Keratinocyte (primary cell): ENCODE measurements around the gene ARHGAP15. TPM values are rescaled to one million over a fixed set of nuclear protein-coding genes. Genes with fewer than 3 reads are reported as not detected.

Source experiments
- DNase-seq: peaks from one replicate; pipeline ENCODE4 v3.0.0-alpha.2; 2011; ENCODE audit warnings: low read depth, missing footprints, low spot score
- FAIRE-seq: peaks from 2 replicates; lab custom pipeline; 2011; peaks lifted over from hg19 to GRCh38; lab: Jason Lieb, UNC
- H2AFZ ChIP-seq: 2 replicates; pipeline ENCODE4 v1.6.0; 2012; ENCODE audit warnings: low read length, control low read depth, inconsistent platforms; ENCODE audit not compliant: control insufficient read depth
- H3K27ac ChIP-seq: 2 replicates; pipeline ENCODE4 v1.5.1; 2011; ENCODE audit warnings: low read length; ENCODE audit not compliant: control insufficient read depth, insufficient read depth
- H3K27me3 ChIP-seq: 3 replicates; pipeline ENCODE4 v1.6.0; 2011; ENCODE audit warnings: low read length; ENCODE audit not compliant: control insufficient read depth, insufficient read depth; ENCODE audit errors: extremely low read depth
- H3K36me3 ChIP-seq, 2 experiments: 2 replicates in 1 of 2; 3 replicates in 1 of 2; pipeline ENCODE4 v1.5.1; 2011; ENCODE audit warnings: low read length in 2 of 2, mild to moderate bottlenecking in 1 of 2; ENCODE audit not compliant: control insufficient read depth in 2 of 2, insufficient read depth in 2 of 2; ENCODE audit errors: extremely low read depth in 1 of 2
- H3K4me1 ChIP-seq: 3 replicates; pipeline ENCODE4 v1.5.1; 2011; ENCODE audit warnings: low read length; ENCODE audit not compliant: control insufficient read depth, insufficient read depth; ENCODE audit errors: extremely low read depth
- H3K4me2 ChIP-seq: 3 replicates; pipeline ENCODE4 v1.6.0; 2011; ENCODE audit warnings: low read depth, low read length; ENCODE audit not compliant: control insufficient read depth, insufficient read depth; ENCODE audit errors: extremely low read depth
- H3K4me3 ChIP-seq, 3 experiments: fragments of 200-600 bp in 1 of 3; sonication (generic) in 1 of 3; 2 replicates in 2 of 3; 3 replicates in 1 of 3; pipeline ENCODE4 v1.5.1; 2011 to 2016; ENCODE audit warnings: low read length in 3 of 3, mild to moderate bottlenecking in 3 of 3, control low read depth in 2 of 3, inconsistent platforms in 1 of 3, low read depth in 1 of 3, mixed read lengths in 1 of 3, mixed run types in 1 of 3, moderate library complexity in 1 of 3; ENCODE audit not compliant: control insufficient read depth in 2 of 3, insufficient read depth in 2 of 3; ENCODE audit errors: extremely low read depth in 1 of 3
- H3K79me2 ChIP-seq: 2 replicates; pipeline ENCODE4 v1.6.0; 2012; ENCODE audit warnings: low read length; ENCODE audit not compliant: control insufficient read depth, insufficient read depth
- H3K9ac ChIP-seq: 3 replicates; pipeline ENCODE4 v1.6.0; 2011; ENCODE audit warnings: low read length; ENCODE audit not compliant: control insufficient read depth, insufficient read depth; ENCODE audit errors: extremely low read depth
- H3K9me1 ChIP-seq: 3 replicates; pipeline ENCODE4 v1.6.0; 2011; ENCODE audit warnings: low read length; ENCODE audit not compliant: control insufficient read depth, insufficient read depth; ENCODE audit errors: extremely low read depth
- H3K9me3 ChIP-seq: 2 replicates; pipeline ENCODE4 v1.5.1; 2012; ENCODE audit warnings: low read depth, low read length; ENCODE audit not compliant: control insufficient read depth
- H4K20me1 ChIP-seq: 3 replicates; pipeline ENCODE4 v1.6.0; 2011; ENCODE audit warnings: low read length; ENCODE audit not compliant: control insufficient read depth, insufficient read depth; ENCODE audit errors: extremely low read depth
- EZH2 ChIP-seq: IDR thresholded peaks from one replicate; pipeline ENCODE4 v1.6.1; 2012; ENCODE audit warnings: inconsistent platforms, mild to moderate bottlenecking, low read length, moderate library complexity
- dilution Hi-C: fragments of 300-500 bp; cut with MboI; formaldehyde crosslinking; loops from one replicate; pipeline ENCODE4 v1.7.0; 2020; ENCODE audit warnings: low sequenced_read_pairs; ENCODE audit not compliant: extremely low pct_ligation_motif_present
- polyA plus RNA-seq, 5 experiments: library from polyadenylated mRNA; depleted of rRNA in 3 of 5; stranded (reverse) in 3 of 5; stranded (forward) in 1 of 5; unstranded in 1 of 5; fragments of >200 nt; gene quantifications; 1 replicate in 1 of 5; 2 replicates in 3 of 5; 3 replicates in 1 of 5; pipeline versions ENCODE4 v1.2.1 to v1.2.3, GENCODE V29; 2011 to 2012; ENCODE audit warnings: missing spikeins in 2 of 5, low read depth in 1 of 5, low replicate concordance in 1 of 5
- TF ChIP-seq, protein P1 (sequence below), 3 experiments: IDR thresholded peaks in 1 of 3; conservative IDR thresholded peaks in 1 of 3; optimal IDR thresholded peaks in 1 of 3; 2 replicates in 2 of 3; 3 replicates in 1 of 3; pipeline versions ENCODE3 to v1.5.1; 2011; ENCODE audit warnings: low read length in 3 of 3, mild to moderate bottlenecking in 3 of 3, moderate library complexity in 2 of 3, control low read depth in 1 of 3, inconsistent platforms in 1 of 3; ENCODE audit not compliant: insufficient read depth in 2 of 3; ENCODE audit errors: extremely low read depth in 1 of 3

ARHGAP15 gene
- polyA plus RNA-seq, 1 donor (not counting 4 experiments of a cell fraction or from before 2014, with no cell fraction given): not detected

DNA sequence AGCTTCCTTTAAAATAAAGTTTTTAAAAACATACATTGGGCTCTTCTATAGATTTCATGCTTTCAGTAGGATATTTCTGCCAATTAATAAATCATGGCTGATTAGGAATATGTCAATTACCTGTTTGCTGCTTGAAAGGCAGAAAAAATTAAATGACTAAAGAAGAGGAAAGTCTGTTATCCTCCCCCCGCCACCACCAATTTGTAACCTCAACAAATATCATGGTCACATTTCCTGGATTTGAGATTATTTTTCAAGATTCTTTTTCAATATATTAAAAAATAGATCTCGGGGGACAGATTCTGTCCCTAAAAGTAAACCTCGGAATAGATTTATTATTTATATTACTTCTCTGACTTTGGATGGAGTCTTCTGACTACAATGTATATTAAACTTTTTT lies 125.9 kb downstream of the ARHGAP15 start:
- no peaks in the 10 kb centered on the region for H3K4me1 ChIP-seq
- no peak overlapping the region for H3K27ac ChIP-seq
- no peaks in the 10 kb centered on the region for H3K9me3 ChIP-seq
- H3K4me3 ChIP-seq: no peak overlapping the region
- H2AFZ ChIP-seq: no peak overlapping the region
- no peaks in the 10 kb centered on the region for H3K36me3 ChIP-seq
- H3K27me3 ChIP-seq: peaks cover 2% of the 10 kb centered on the region
- DNase-seq: no peak
- H3K4me2 ChIP-seq: no peak overlapping the region
- H3K9ac ChIP-seq: no peak overlapping the region
- no peaks in the 10 kb centered on the region for H4K20me1 ChIP-seq
- no peak for FAIRE-seq
- TF ChIP-seq EZH2: no peak
- TF ChIP-seq, protein P1, sequence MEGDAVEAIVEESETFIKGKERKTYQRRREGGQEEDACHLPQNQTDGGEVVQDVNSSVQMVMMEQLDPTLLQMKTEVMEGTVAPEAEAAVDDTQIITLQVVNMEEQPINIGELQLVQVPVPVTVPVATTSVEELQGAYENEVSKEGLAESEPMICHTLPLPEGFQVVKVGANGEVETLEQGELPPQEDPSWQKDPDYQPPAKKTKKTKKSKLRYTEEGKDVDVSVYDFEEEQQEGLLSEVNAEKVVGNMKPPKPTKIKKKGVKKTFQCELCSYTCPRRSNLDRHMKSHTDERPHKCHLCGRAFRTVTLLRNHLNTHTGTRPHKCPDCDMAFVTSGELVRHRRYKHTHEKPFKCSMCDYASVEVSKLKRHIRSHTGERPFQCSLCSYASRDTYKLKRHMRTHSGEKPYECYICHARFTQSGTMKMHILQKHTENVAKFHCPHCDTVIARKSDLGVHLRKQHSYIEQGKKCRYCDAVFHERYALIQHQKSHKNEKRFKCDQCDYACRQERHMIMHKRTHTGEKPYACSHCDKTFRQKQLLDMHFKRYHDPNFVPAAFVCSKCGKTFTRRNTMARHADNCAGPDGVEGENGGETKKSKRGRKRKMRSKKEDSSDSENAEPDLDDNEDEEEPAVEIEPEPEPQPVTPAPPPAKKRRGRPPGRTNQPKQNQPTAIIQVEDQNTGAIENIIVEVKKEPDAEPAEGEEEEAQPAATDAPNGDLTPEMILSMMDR (optimal IDR thresholded peaks at IDR 0.05 in 1 of 3, IDR thresholded peaks at IDR 0.05 in 1 of 3, conservative IDR thresholded peaks at IDR 0.05 in 1 of 3; ENCODE audit: extremely low read depth in 1 of 3, insufficient read depth in 2 of 3, low read length in 3 of 3): no peak
- no peaks in the 10 kb centered on the region for H3K79me2 ChIP-seq
- no peaks in the 10 kb centered on the region for H3K9me1 ChIP-seq
- dilution Hi-C loops: no loop called here

GRCh38 chr2:143255899-143256298 lies 126.7 kb downstream of the ARHGAP15 start:
- dilution Hi-C loops: no loop called here
- Histone ChIP-seq H3K27me3 (peaks cover 2% of the 10 kb centered on the region), H3K27ac (no peak overlapping the region), H3K4me2 (no peak overlapping the region), H3K9ac (no peak overlapping the region), H3K36me3 (no peaks in the 10 kb centered on the region), H2AFZ (no peak overlapping the region), H3K9me3 (no peaks in the 10 kb centered on the region), H4K20me1 (no peaks in the 10 kb centered on the region), H3K4me3 (no peak overlapping the region), H3K79me2 (no peaks in the 10 kb centered on the region), H3K9me1 (no peaks in the 10 kb centered on the region), H3K4me1 (no peaks in the 10 kb centered on the region)
- DNase-seq (no peak), FAIRE-seq (no peak)
- TF ChIP-seq, protein P1 (optimal IDR thresholded peaks at IDR 0.05 in 1 of 3, IDR thresholded peaks at IDR 0.05 in 1 of 3, conservative IDR thresholded peaks at IDR 0.05 in 1 of 3; ENCODE audit: extremely low read depth in 1 of 3, insufficient read depth in 2 of 3, low read length in 3 of 3): no peak
- TF ChIP-seq EZH2: no peak
